ENCODE results near the gene COG1. TPM values are rescaled to one million over a fixed set of nuclear protein-coding genes. Genes with fewer than 3 reads are reported as not detected.

Gene COG1
- total and polyA plus RNA-seq, 2 donors (not counting 3 experiments of a cell fraction or from before 2014, with no cell fraction given) = 26.2 to 39.0 TPM

- Histone ChIP-seq H3K9me3 (replicated peaks; ENCODE audit: control insufficient read depth, insufficient read depth, low read length) (no peaks in the 10 kb centered on the region), H4K20me1 (replicated peaks; ENCODE audit: control insufficient read depth, extremely low read depth, insufficient read depth, low read length) (no peaks in the 10 kb centered on the region), H3K36me3 (ENCODE audit: control insufficient read depth in 2 of 2, extremely low read depth in 1 of 2, insufficient read depth in 2 of 2, low read length in 2 of 2) (no peaks in the 10 kb centered on the region), H3K4me2 (ENCODE audit: insufficient read depth, low read length) (no peak overlapping the region), H3K4me3 (replicated peaks in 1 of 3; ENCODE audit: insufficient read depth in 1 of 3, low read depth in 1 of 3, low read length in 3 of 3) (no peak overlapping the region), H3K9me1 (replicated peaks; ENCODE audit: control insufficient read depth, extremely low read depth, insufficient read depth, low read length) (no peaks in the 10 kb centered on the region), H3K4me1 (ENCODE audit: control insufficient read depth, extremely low read depth, insufficient read depth, low read length) (no peaks in the 10 kb centered on the region), H3K27ac (ENCODE audit: insufficient read depth, low read depth, low read length) (no peak overlapping the region), H2AFZ (ENCODE audit: low read depth, low read length) (no peak overlapping the region), H3K27me3 (ENCODE audit: control insufficient read depth in 2 of 2, insufficient read depth in 2 of 2, low read length in 2 of 2) (peaks cover 5 to 8% of the 10 kb centered on the region in 2 experiments), H3K79me2 (ENCODE audit: control insufficient read depth, insufficient read depth, low read length) (no peaks in the 10 kb centered on the region), H3K9ac (replicated peaks; ENCODE audit: extremely low read depth, insufficient read depth, low read length) (no peak overlapping the region)
- ChIA-PET CTCF (interaction anchor here (1.7 kb wide), 1 partner anchor 10 kb away, joined by 5 read pairs; no protein-coding TSS in a partner anchor), POLR2A (interaction anchor here (0.7 kb wide), 1 partner anchor 1527 kb away, joined by 3 read pairs; no protein-coding TSS in a partner anchor)
- DNase-seq (ENCODE audit: low read depth, low spot score) (no peak), FAIRE-seq (no peak)
- no peak for TF ChIP-seq JUN (IDR thresholded peaks at IDR 0.05; ENCODE audit: borderline replicate concordance, insufficient read depth, insufficient read length, low read depth)
- no peak for TF ChIP-seq GATA2 (IDR thresholded peaks at IDR 0.05; ENCODE audit: insufficient read depth, insufficient read length, low read depth, low read length)
- no peak for TF ChIP-seq POLR2AphosphoS5 (IDR thresholded peaks at IDR 0.05; ENCODE audit: insufficient read depth, low read depth, low read length)
- TF ChIP-seq, protein P1, sequence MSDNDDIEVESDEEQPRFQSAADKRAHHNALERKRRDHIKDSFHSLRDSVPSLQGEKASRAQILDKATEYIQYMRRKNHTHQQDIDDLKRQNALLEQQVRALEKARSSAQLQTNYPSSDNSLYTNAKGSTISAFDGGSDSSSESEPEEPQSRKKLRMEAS (IDR thresholded peaks at IDR 0.05; ENCODE audit: insufficient read depth, insufficient read length) = no peak
- no peak for TF ChIP-seq POLR2A (IDR thresholded peaks at IDR 0.05; ENCODE audit: low read depth, low read length)
- TF ChIP-seq FOS (IDR thresholded peaks at IDR 0.05; ENCODE audit: borderline replicate concordance, insufficient read depth, low read length) = no peak
- TF ChIP-seq CTCF (IDR thresholded peaks at IDR 0.05; ENCODE audit: extremely low read depth in 1 of 2, insufficient read depth in 1 of 2, low read depth in 1 of 2, low read length in 2 of 2) = no peak
- TF ChIP-seq MYC (IDR thresholded peaks at IDR 0.05; ENCODE audit: low read depth, low read length) = no peak
- TF ChIP-seq EZH2 (IDR thresholded peaks at IDR 0.05; ENCODE audit: borderline replicate concordance, low read depth, low read length, severe bottlenecking) = no peak
- dilution Hi-C loops (cut with MboI; ENCODE audit: extremely low pct_ligation_motif_present, low sequenced_read_pairs) = no loop called here
- intact Hi-C loops (cut with micrococcal nuclease) = no loop called here
- BruUV-seq (replicated peaks) = no TSS peak
Measured at GRCh38 chr17:73172252-73172651, 20.6 kb upstream of the COG1 start.

Measured in endothelial cell of umbilical vein (primary cell).